K562 (cell line): ENCODE results near the gene DNAJC15. TPM values are rescaled to one million over a fixed set of nuclear protein-coding genes. Genes with fewer than 3 reads are reported as not detected.

Experiments used
- ATAC-seq: fragments of 200-7000 bp; cut with Tn5 transposase; 3 replicates; pipeline ENCODE4 v1.9.1; 2020; ENCODE audit warnings: moderate library complexity
- BruUV-seq: library from RNA; stranded (reverse); fragments of 400-500 nt; replicated peaks from 2 replicates; lab custom pipeline; 2021; lab: Mats Ljungman, UMichigan
- CTCF ChIA-PET: fragments of 300-600 bp; formaldehyde crosslinking; extraction: SDS; loops from one replicate; lab custom pipeline; 2021; ENCODE audit warnings: low intra/inter-chr PET ratio; lab: Yijun Ruan, JAX
- POLR2A ChIA-PET: fragments of 300-600, 350-650 bp; sonication (Branson Sonifier 250); formaldehyde crosslinking; extraction: SDS; loops from one replicate; lab custom pipeline; 2021; ENCODE audit warnings: antibody characterized with exemption, inconsistent platforms; lab: Yijun Ruan, JAX
- DNase-seq, 4 experiments: peaks; one replicate each; pipeline versions ENCODE4 v3.0.0 to v3.0.0-alpha.2; 2011 to 2018; ENCODE audit warnings: low spot score in 3 of 4, mixed read lengths in 3 of 4; ENCODE audit errors: extremely low read depth in 1 of 4
- FAIRE-seq: peaks from 2 replicates; lab custom pipeline; 2011; peaks lifted over from hg19 to GRCh38; lab: Jason Lieb, UNC
- H2AFZ ChIP-seq: 2 replicates; pipeline ENCODE4 v1.6.0; 2011; ENCODE audit warnings: low read depth, low read length, control low read depth, inconsistent platforms
- H3K27ac ChIP-seq: fragments of 200-600 bp; 3 replicates; pipeline ENCODE4 v1.8.0; 2011; ENCODE audit warnings: low read depth, mild to moderate bottlenecking, control low read depth, inconsistent platforms, low read length, moderate library complexity, mixed read lengths; ENCODE audit errors: extremely low read depth
- H3K27me3 ChIP-seq, 2 experiments: fragments of 300-600 bp in 1 of 2; 2 replicates in 1 of 2; 3 replicates in 1 of 2; pipeline versions ENCODE4 v1.6.0 to v1.8.0; 2011; ENCODE audit warnings: inconsistent platforms in 2 of 2, low read length in 2 of 2, mild to moderate bottlenecking in 1 of 2, mixed read lengths in 1 of 2, moderate library complexity in 1 of 2; ENCODE audit not compliant: control insufficient read depth in 2 of 2, insufficient read depth in 2 of 2
- H3K36me3 ChIP-seq: fragments of 300-600 bp; 3 replicates; pipeline ENCODE4 v1.8.0; 2011; ENCODE audit warnings: mild to moderate bottlenecking, low read length, inconsistent platforms; ENCODE audit not compliant: control insufficient read depth, insufficient read depth
- H3K4me1 ChIP-seq, 2 experiments: fragments of 200-600 bp in 1 of 2; replicated peaks in 1 of 2; 2 replicates in 1 of 2; 3 replicates in 1 of 2; pipeline versions ENCODE4 v1.5.1 to v1.8.0; 2011; ENCODE audit warnings: inconsistent platforms in 2 of 2, low read length in 2 of 2, mild to moderate bottlenecking in 1 of 2, mixed read lengths in 1 of 2, moderate library complexity in 1 of 2; ENCODE audit not compliant: control insufficient read depth in 2 of 2, insufficient read depth in 2 of 2
- H3K4me2 ChIP-seq: 2 replicates; pipeline ENCODE4 v1.6.1; 2011; ENCODE audit warnings: low read length, control low read depth, inconsistent platforms, mixed read lengths; ENCODE audit not compliant: insufficient read depth
- H3K4me3 ChIP-seq: fragments of 200-600 bp; sonication (generic), shearing (Covaris generic); 2 replicates; pipeline ENCODE4 v1.5.1; 2016; ENCODE audit warnings: control low read depth, inconsistent platforms
- H3K79me2 ChIP-seq: fragments of 200-600 bp; 3 replicates; pipeline ENCODE4 v1.8.0; 2011; ENCODE audit warnings: low read length, inconsistent platforms; ENCODE audit not compliant: control insufficient read depth, insufficient read depth
- H3K9ac ChIP-seq, 2 experiments: 2 replicates each; pipeline versions ENCODE4 v1.6.0 to v1.6.1; 2011; ENCODE audit warnings: low read depth in 2 of 2, low read length in 2 of 2, control low read depth in 1 of 2, inconsistent platforms in 1 of 2, mild to moderate bottlenecking in 1 of 2, mixed read lengths in 1 of 2; ENCODE audit not compliant: insufficient read depth in 1 of 2
- H3K9me1 ChIP-seq: one replicate; pipeline ENCODE4 v1.6.0; 2011; ENCODE audit warnings: inconsistent platforms, mild to moderate bottlenecking, low read length, moderate library complexity; ENCODE audit not compliant: control insufficient read depth, insufficient read depth
- H3K9me3 ChIP-seq: replicated peaks from 2 replicates; pipeline ENCODE4 v1.5.1; 2011; ENCODE audit warnings: low read depth, low read length, inconsistent platforms; ENCODE audit not compliant: control insufficient read depth, insufficient read depth
- H4K20me1 ChIP-seq: replicated peaks from 2 replicates; pipeline ENCODE4 v1.6.1; 2011; ENCODE audit warnings: low read length, inconsistent platforms, mixed read lengths; ENCODE audit not compliant: control insufficient read depth, insufficient read depth
- AFF1 ChIP-seq, 2 experiments: fragments of 450-650 bp; IDR thresholded peaks; 2 replicates each; pipeline ENCODE4 v1.6.1; 2018; ENCODE audit warnings: mild to moderate bottlenecking in 2 of 2, low read depth in 1 of 2; ENCODE audit not compliant: partially characterized antibody in 2 of 2
- ERF ChIP-seq: fragments of 450-650 bp; formaldehyde crosslinking; IDR thresholded peaks from 2 replicates; pipeline ENCODE4 v1.4.0; 2020; ENCODE audit warnings: mild to moderate bottlenecking, mixed read lengths
- EZH2 ChIP-seq: IDR thresholded peaks from 2 replicates; pipeline ENCODE4 v1.6.1; 2012; ENCODE audit warnings: low read depth, mild to moderate bottlenecking, inconsistent platforms, low read length, borderline replicate concordance
- FOSL1 ChIP-seq: fragments of 200-800 bp; sonication (Bioruptor generic); conservative IDR thresholded peaks from 2 replicates; pipeline ENCODE4 v1.6.1; 2016; ENCODE audit warnings: missing genetic modification characterization, missing compliant biosample characterization
- KLF1 ChIP-seq: fragments of 450-650 bp; IDR thresholded peaks from 2 replicates; pipeline ENCODE4 v1.6.1; 2016; ENCODE audit warnings: missing genetic modification characterization, missing compliant biosample characterization
- NFE2 ChIP-seq: IDR thresholded peaks from 2 replicates; pipeline ENCODE4 v1.6.1; 2014; ENCODE audit warnings: antibody characterized with exemption, low read depth
- RBM14 ChIP-seq: fragments of 200-400 bp; formaldehyde crosslinking; IDR thresholded peaks from 2 replicates; pipeline ENCODE4 v1.6.1; 2018; ENCODE audit warnings: low read depth, mild to moderate bottlenecking, low read length, moderate library complexity, borderline replicate concordance; ENCODE audit not compliant: insufficient read depth
- WGBS: fragments of 100-300 bp; shearing (Covaris generic); methylation state at CpG from one replicate; pipeline ENCODE4 v1.1.6; 2016; ENCODE audit warnings: low coverage, mixed read lengths; ENCODE audit not compliant: insufficient coverage; ENCODE audit errors: missing lambda C conversion rate; 5-methylcytosine and 5-hydroxymethylcytosine counted together
- in situ Hi-C: fragments of 300-500 bp; cut with MboI; formaldehyde crosslinking; loops from 4 replicates; pipeline ENCODE4 v1.15.0; 2018; ENCODE audit warnings: inconsistent platforms, mixed read lengths
- intact Hi-C: fragments of 100-400 bp; cut with micrococcal nuclease; formaldehyde crosslinking; loops from 2 replicates; pipeline ENCODE4 v1.14.2; 2022
- polyA plus RNA-seq, 8 experiments: library from polyadenylated mRNA; depleted of rRNA in 4 of 8; stranded (reverse) in 5 of 8; unstranded in 3 of 8; fragments of >200 nt; fragmentation: Nextera tagmentation in 2 of 8; fragmentation: Illumina TruSeq in 1 of 8; extraction: Ambion mirVana in 2 of 8; extraction: Trizol in 1 of 8; gene quantifications; 2 replicates each; pipeline versions ENCODE4 v1.2.1 to v1.2.3, GENCODE V29; 2011 to 2014; ENCODE audit warnings: inconsistent platforms in 1 of 8, missing spikeins in 1 of 8
- total RNA-seq, 7 experiments: library from RNA; depleted of rRNA in 6 of 7; stranded (reverse); fragments of >200 nt in 6 of 7; fragmentation: Illumina TruSeq in 2 of 7; extraction: Trizol in 2 of 7; gene quantifications; 2 replicates each; pipeline versions ENCODE4 v1.2.1 to v1.2.3, GENCODE V29; 2011 to 2021; ENCODE audit warnings: low replicate concordance in 1 of 7

The DNAJC15 gene
- total and polyA plus RNA-seq, 9 of the 15 experiments (the other 6 are each of a cell fraction or from before 2014, with no cell fraction given): 0.47 to 3.8 (median 1.0) TPM

- TF ChIP-seq NFE2 (peak; percentile 46; the same call in 1 of the 2 replicates), ERF (CRISPR knock-in tag) (no peak)
- TF ChIP-seq, all 486 proteins: peak for 6
Observed at GRCh38 chr13:43145534-43146196, 122.3 kb downstream of the DNAJC15 start (continued).

- ATAC-seq: no peak
- BruUV-seq: no TSS peak
- FAIRE-seq: no peak
- no peaks in the 10 kb centered on the region for H3K4me1 ChIP-seq
- no peaks in the 10 kb centered on the region for H3K9me1 ChIP-seq
- 0% methylated on average over 2 of the region's 3 CpGs for whole genome bisulfite sequencing
- DNase-seq: no peak
- H3K27ac ChIP-seq: no peak overlapping the region
- no peaks in the 10 kb centered on the region for H3K36me3 ChIP-seq
- H3K27me3 ChIP-seq: no peaks in the 10 kb centered on the region
- H4K20me1 ChIP-seq: no peaks in the 10 kb centered on the region
- no peak overlapping the region for H2AFZ ChIP-seq
- CTCF ChIA-PET: no interaction called here
- POLR2A ChIA-PET: no interaction called here
- H3K9me3 ChIP-seq: no peaks in the 10 kb centered on the region
- intact Hi-C loops (no loop called here), in situ Hi-C loops (no loop called here)
- no peaks in the 10 kb centered on the region for H3K79me2 ChIP-seq
- no peak overlapping the region for H3K4me2 ChIP-seq
- H3K9ac ChIP-seq: no peak overlapping the region
- H3K4me3 ChIP-seq: no peak overlapping the region
- TF ChIP-seq RBM14 (no peak), FOSL1 (no peak), AFF1 (IDR thresholded peaks at IDR 0.05; ENCODE audit: low read depth in 1 of 2, partially characterized antibody in 2 of 2) (no peak), EZH2 (no peak), KLF1 (tag) (no peak)
Observed at GRCh38 chr13:43146400-43146799, 123.0 kb downstream of the DNAJC15 start.
